Upper lobe of left lung (tissue), 4 donors: ENCODE measurements around the gene HSPG2.

Experiments
- EP300 ChIP-seq, 4 donors: sonication (generic); formaldehyde crosslinking; IDR thresholded peaks; one replicate each; pipeline ENCODE4 v1.5.1; 2017; ENCODE audit warnings: antibody characterized with exemption in 4 of 4, control low read depth in 2 of 4
- POLR2A ChIP-seq, 4 donors: fragments of 450-650 bp; IDR thresholded peaks; one replicate each; pipeline ENCODE4 v1.5.1; 2016 to 2017; ENCODE audit warnings: antibody characterized with exemption in 4 of 4, mild to moderate bottlenecking in 2 of 4
- POLR2AphosphoS5 ChIP-seq, 2 donors: sonication (generic); formaldehyde crosslinking; IDR thresholded peaks; one replicate each; pipeline ENCODE4 v1.5.1; 2017; ENCODE audit warnings: antibody characterized with exemption in 2 of 2
- TF ChIP-seq, protein P1 (sequence below), 6 experiments: fragments of 450-650 bp in 4 of 6; fragments of 200-600 bp in 2 of 6; sonication (generic) in 2 of 6; IDR thresholded peaks; one replicate each; pipeline ENCODE4 v1.5.1; 2016 to 2019; ENCODE audit warnings: antibody characterized with exemption in 6 of 6

DNA sequence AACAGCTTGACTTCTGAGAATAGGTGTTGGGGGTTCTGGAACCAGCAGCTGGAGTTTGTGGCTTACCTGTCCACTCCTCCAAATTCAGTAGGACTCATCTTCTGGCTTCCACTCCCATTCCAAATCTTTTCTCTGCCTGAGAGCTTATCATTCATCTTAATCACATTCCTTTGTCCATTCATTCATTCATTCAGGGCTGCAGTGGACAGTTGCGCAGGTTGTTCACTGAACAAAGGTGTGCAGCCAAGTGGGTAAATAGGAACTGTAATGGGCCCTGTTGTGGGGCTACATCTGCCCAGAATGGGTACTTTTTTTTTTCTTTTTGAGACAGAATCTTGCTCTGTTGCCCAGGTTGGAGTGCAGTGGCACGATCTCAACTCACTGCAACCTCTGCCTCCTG lies 3.4 kb upstream of the HSPG2 start:
- TF ChIP-seq, protein P1, sequence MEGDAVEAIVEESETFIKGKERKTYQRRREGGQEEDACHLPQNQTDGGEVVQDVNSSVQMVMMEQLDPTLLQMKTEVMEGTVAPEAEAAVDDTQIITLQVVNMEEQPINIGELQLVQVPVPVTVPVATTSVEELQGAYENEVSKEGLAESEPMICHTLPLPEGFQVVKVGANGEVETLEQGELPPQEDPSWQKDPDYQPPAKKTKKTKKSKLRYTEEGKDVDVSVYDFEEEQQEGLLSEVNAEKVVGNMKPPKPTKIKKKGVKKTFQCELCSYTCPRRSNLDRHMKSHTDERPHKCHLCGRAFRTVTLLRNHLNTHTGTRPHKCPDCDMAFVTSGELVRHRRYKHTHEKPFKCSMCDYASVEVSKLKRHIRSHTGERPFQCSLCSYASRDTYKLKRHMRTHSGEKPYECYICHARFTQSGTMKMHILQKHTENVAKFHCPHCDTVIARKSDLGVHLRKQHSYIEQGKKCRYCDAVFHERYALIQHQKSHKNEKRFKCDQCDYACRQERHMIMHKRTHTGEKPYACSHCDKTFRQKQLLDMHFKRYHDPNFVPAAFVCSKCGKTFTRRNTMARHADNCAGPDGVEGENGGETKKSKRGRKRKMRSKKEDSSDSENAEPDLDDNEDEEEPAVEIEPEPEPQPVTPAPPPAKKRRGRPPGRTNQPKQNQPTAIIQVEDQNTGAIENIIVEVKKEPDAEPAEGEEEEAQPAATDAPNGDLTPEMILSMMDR (IDR thresholded peaks at IDR 0.05), result no peak
- TF ChIP-seq POLR2AphosphoS5 (IDR thresholded peaks at IDR 0.05) (no peak), POLR2A (IDR thresholded peaks at IDR 0.05) (no peak), EP300 (IDR thresholded peaks at IDR 0.05) (no peak)
